Activated T-cell treated with anti-CD3 and anti-CD28 coated beads, Interleukin-2, amount 50 U/mL, for 24 hours (primary cell): ENCODE measurements around the gene POLR2H.

ENCODE experiments used
- DNase-seq: peaks from one replicate; pipeline ENCODE4 v3.0.0-alpha.2; 2020
- H3K27ac Mint-ChIP-seq: 2 replicates; pipeline ENCODE4 v1.8.0; 2020; ENCODE audit warnings: mild to moderate bottlenecking, mixed read lengths
- H3K27me3 Mint-ChIP-seq: 2 replicates; pipeline ENCODE4 v1.8.0; 2020; ENCODE audit warnings: mixed read lengths
- H3K36me3 Mint-ChIP-seq: 2 replicates; pipeline ENCODE4 v1.8.0; 2020; ENCODE audit warnings: low read depth, mixed read lengths
- H3K4me1 Mint-ChIP-seq: 2 replicates; pipeline ENCODE4 v1.8.0; 2020; ENCODE audit warnings: low read depth, mixed read lengths
- H3K4me3 Mint-ChIP-seq: 2 replicates; pipeline ENCODE4 v1.8.0; 2020; ENCODE audit warnings: mild to moderate bottlenecking, moderate library complexity, mixed read lengths
- H3K9me3 Mint-ChIP-seq: 2 replicates; pipeline ENCODE4 v1.8.0; 2020; ENCODE audit warnings: mixed read lengths

Gene POLR2H

DNA sequence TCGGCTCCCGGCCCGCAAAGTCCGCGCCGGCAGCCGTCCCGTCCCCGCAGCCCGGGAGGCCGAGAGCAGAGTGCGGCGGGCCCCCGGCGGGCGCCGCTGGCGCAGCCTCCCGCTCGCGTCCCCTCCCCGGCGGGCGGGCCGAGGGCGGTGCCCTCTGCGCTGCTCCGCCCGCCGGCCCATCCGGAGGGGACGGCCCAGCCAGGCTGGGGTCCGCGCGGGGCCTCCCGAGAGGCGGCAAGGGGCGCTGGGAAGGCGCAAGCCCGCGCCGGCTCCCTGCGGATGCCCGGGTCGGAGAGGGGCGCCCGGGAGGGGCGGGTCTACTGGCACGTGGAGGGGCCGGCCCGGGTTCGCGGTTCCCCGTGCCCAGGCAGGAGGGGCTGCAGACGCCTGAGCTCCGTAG is at the start of gene POLR2H, which contains the start of gene CLCN2:
POLR2H (plus strand) TSS at position 179 of the 400 bp plus-strand sequence. CDS start 1,783 bp downstream, outside the sequence.
CLCN2 (minus strand) TSS at position 74 of the 400 bp plus-strand sequence. CDS start 126 bp downstream, outside the sequence.
- Mint-ChIP-seq H3K27ac (peak within 1 kb of the TSS; percentile 94), H3K9me3 (no peaks in the 10 kb centered on the region), H3K36me3 (peaks cover 42% of the 10 kb centered on the region)

GRCh38 chr3:184314363-184314699 is 47.2 kb upstream of the POLR2H start, which contains the start of gene EIF4G1:
EIF4G1 (plus strand) TSS chr3:184314606; CDS start chr3:184315797, 1,191 bp downstream.
- H3K4me3 Mint-ChIP-seq = peak within 1 kb of the TSS; percentile 88
- H3K9me3 Mint-ChIP-seq = no peaks in the 10 kb centered on the region
- H3K27ac Mint-ChIP-seq = peak within 1 kb of the TSS; percentile 95
- H3K36me3 Mint-ChIP-seq = peaks cover 49% of the 10 kb centered on the region
- H3K4me1 Mint-ChIP-seq = peaks cover 34% of the 10 kb centered on the region
- no peaks in the 10 kb centered on the region for H3K27me3 Mint-ChIP-seq
- peak; percentile 94 for DNase-seq

More for the DNA sequence above, at the start of gene POLR2H, which contains the start of gene CLCN2:
- DNase-seq = no peak
- peak within 1 kb of the TSS; percentile 98 for H3K4me3 Mint-ChIP-seq
- no peaks in the 10 kb centered on the region for H3K27me3 Mint-ChIP-seq
- peaks cover 25% of the 10 kb centered on the region for H3K4me1 Mint-ChIP-seq

- peak; percentile 80 for DNase-seq
- Mint-ChIP-seq H3K4me1 (peaks cover 39% of the 10 kb centered on the region), H3K36me3 (peaks cover 48% of the 10 kb centered on the region), H3K27me3 (no peaks in the 10 kb centered on the region), H3K4me3 (peak overlapping the region; percentile 88), H3K27ac (peak overlapping the region; percentile 95), H3K9me3 (no peaks in the 10 kb centered on the region)
These were observed 46.6 kb upstream of the POLR2H start for GRCh38 chr3:184314700-184315542.

DNA sequence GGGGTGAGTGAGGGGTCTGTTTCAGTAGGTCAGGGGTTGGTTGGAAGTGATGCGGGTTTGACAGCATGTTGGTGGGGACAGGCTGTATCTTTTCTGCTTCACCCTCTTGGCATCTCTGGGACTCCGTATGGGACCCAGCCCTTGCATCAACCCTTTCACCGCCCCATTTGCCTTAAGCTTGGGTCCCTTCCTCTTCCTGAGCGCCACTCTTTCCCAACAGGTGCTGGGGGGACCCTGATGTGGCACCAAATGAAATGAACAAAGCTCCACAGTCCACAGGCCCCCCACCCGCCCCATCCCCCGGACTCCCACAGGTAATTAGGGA is 46.0 kb upstream of the POLR2H start:
- Mint-ChIP-seq H3K27me3 (no peaks in the 10 kb centered on the region), H3K36me3 (peaks cover 50% of the 10 kb centered on the region), H3K4me3 (peak overlapping the region; percentile 88), H3K4me1 (peaks cover 43% of the 10 kb centered on the region), H3K27ac (peak overlapping the region; percentile 95), H3K9me3 (no peaks in the 10 kb centered on the region)
- DNase-seq = no peak

- Mint-ChIP-seq H3K4me1 (peaks cover 48% of the 10 kb centered on the region), H3K36me3 (peaks cover 56% of the 10 kb centered on the region), H3K4me3 (peak overlapping the region; percentile 88), H3K27ac (peak overlapping the region; percentile 95), H3K27me3 (no peaks in the 10 kb centered on the region), H3K9me3 (no peaks in the 10 kb centered on the region)
- no peak for DNase-seq
These were observed 45.4 kb upstream of the POLR2H start for GRCh38 chr3:184315871-184316661.

GRCh38 chr3:184316792-184317191 is 44.7 kb upstream of the POLR2H start:
- H3K4me3 Mint-ChIP-seq = peak overlapping the region; percentile 88
- peak overlapping the region; percentile 95 for H3K27ac Mint-ChIP-seq
- no peaks in the 10 kb centered on the region for H3K27me3 Mint-ChIP-seq
- H3K4me1 Mint-ChIP-seq = peaks cover 53% of the 10 kb centered on the region
- peaks cover 63% of the 10 kb centered on the region for H3K36me3 Mint-ChIP-seq
- DNase-seq = no peak
- H3K9me3 Mint-ChIP-seq = no peaks in the 10 kb centered on the region

DNA sequence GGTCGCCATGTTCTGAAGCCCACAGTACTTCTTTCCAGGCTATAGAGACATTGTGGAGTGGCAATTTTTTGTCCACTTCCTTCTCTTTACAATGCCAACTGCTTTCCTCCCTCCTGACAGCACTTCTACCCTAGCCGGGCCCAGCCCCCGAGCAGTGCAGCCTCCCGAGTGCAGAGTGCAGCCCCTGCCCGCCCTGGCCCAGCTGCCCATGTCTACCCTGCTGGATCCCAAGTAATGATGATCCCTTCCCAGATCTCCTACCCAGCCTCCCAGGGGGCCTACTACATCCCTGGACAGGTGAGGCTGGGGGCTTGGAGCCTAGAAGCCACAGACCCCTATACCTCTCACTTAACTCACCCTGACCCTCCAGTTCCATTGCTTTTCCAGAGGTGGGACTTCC is 44.3 kb upstream of the POLR2H start:
- no peaks in the 10 kb centered on the region for H3K9me3 Mint-ChIP-seq
- H3K27me3 Mint-ChIP-seq = no peaks in the 10 kb centered on the region
- H3K36me3 Mint-ChIP-seq = peaks cover 67% of the 10 kb centered on the region
- peak overlapping the region; percentile 88 for H3K4me3 Mint-ChIP-seq
- DNase-seq = no peak
- H3K27ac Mint-ChIP-seq = peak overlapping the region; percentile 95
- H3K4me1 Mint-ChIP-seq = peaks cover 53% of the 10 kb centered on the region

DNA sequence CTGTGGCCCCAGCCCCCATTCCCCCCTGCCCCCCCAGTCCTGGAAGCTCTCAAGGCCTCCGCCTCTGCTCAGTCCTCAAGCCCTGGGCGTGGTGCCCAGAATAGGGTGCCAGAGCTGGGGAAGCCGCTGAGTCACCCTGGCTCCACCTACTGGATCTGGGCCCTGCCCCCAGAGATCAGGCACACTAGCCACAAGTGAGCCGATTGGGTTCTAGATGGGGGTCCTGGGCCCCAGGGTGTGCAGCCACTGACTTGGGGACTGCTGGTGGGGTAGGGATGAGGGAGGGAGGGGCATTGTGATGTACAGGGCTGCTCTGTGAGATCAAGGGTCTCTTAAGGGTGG is 41.4 kb upstream of the POLR2H start:
- H3K4me1 Mint-ChIP-seq = peaks cover 72% of the 10 kb centered on the region
- peaks cover 96% of the 10 kb centered on the region for H3K36me3 Mint-ChIP-seq
- H3K27me3 Mint-ChIP-seq = no peaks in the 10 kb centered on the region
- no peak overlapping the region for H3K4me3 Mint-ChIP-seq
- peak overlapping the region; percentile 55 for H3K27ac Mint-ChIP-seq
- peak; percentile 69 for DNase-seq
- H3K9me3 Mint-ChIP-seq = no peaks in the 10 kb centered on the region

DNA sequence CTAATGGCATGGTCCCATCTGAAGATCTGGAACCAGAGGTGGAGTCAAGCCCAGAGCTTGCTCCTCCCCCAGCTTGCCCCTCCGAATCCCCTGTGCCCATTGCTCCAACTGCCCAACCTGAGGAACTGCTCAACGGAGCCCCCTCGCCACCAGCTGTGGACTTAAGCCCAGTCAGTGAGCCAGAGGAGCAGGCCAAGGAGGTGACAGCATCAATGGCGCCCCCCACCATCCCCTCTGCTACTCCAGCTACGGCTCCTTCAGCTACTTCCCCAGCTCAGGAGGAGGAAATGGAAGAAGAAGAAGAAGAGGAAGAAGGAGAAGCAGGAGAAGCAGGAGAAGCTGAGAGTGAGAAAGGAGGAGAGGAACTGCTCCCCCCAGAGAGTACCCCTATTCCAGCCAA is 39.8 kb upstream of the POLR2H start:
- no peak for DNase-seq
- peaks cover 78% of the 10 kb centered on the region for H3K4me1 Mint-ChIP-seq
- H3K36me3 Mint-ChIP-seq = peaks cover 97% of the 10 kb centered on the region
- H3K27me3 Mint-ChIP-seq = no peaks in the 10 kb centered on the region
- no peak overlapping the region for H3K4me3 Mint-ChIP-seq
- H3K9me3 Mint-ChIP-seq = no peaks in the 10 kb centered on the region
- H3K27ac Mint-ChIP-seq = peak overlapping the region; percentile 55

GRCh38 chr3:184322731-184323487 is 38.6 kb upstream of the POLR2H start:
- H3K27ac Mint-ChIP-seq = peak overlapping the region; percentile 84
- H3K9me3 Mint-ChIP-seq = no peaks in the 10 kb centered on the region
- no peaks in the 10 kb centered on the region for H3K27me3 Mint-ChIP-seq
- H3K4me1 Mint-ChIP-seq = peaks cover 66% of the 10 kb centered on the region
- H3K36me3 Mint-ChIP-seq = peaks cover 97% of the 10 kb centered on the region
- no peak for DNase-seq
- H3K4me3 Mint-ChIP-seq = no peak overlapping the region

DNA sequence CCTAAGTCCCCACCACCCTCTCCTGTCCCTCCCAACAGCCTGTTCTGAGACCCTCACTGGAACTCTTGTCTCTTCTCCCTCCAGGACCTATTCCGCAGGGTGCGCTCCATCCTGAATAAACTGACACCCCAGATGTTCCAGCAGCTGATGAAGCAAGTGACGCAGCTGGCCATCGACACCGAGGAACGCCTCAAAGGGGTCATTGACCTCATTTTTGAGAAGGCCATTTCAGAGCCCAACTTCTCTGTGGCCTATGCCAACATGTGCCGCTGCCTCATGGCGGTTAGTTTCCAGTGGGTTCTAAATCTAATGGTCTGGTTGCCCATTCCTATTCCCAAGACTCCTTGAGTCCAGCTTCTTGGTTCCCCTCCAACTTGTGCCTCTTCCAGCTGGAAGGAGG is 37.8 kb upstream of the POLR2H start:
- Mint-ChIP-seq H3K36me3 (peaks cover 98% of the 10 kb centered on the region), H3K9me3 (no peaks in the 10 kb centered on the region), H3K4me1 (peaks cover 65% of the 10 kb centered on the region), H3K4me3 (no peak overlapping the region), H3K27me3 (no peaks in the 10 kb centered on the region), H3K27ac (peak overlapping the region; percentile 90)
- DNase-seq = no peak

GRCh38 chr3:184325269-184325668 is 36.2 kb upstream of the POLR2H start:
- H3K36me3 Mint-ChIP-seq = peaks cover 100% of the 10 kb centered on the region

DNA sequence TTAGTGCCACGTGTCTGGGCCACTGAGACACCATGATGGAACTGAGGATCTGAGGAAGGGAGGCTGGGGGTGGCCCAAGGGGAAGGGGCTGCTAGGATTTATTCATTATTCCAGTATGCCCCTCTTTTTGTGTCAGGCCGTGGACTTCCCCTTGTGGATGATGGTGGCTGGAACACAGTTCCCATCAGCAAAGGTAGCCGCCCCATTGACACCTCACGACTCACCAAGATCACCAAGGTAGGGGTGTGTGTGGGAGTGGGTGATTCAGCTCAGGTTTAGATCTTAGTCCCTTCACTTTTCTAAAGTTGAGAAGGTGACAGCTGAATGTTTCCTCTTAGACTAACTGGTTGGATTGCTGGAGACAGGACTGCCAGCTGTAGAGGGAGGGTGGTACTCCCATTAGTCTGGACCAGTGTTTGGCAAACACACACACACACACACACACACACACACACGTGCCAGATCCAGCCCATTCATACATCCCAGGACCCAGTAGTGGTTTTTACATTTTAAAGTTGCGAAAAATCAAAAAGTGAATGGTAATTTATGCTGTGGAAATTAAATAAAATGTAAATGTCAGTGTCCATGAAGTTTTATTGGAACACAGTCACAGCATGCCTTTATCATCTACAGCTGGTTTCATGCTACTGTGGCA is 35.7 kb upstream of the POLR2H start:
- peaks cover 100% of the 10 kb centered on the region for H3K36me3 Mint-ChIP-seq
- DNase-seq = peak; percentile 54
- no peaks in the 10 kb centered on the region for H3K27me3 Mint-ChIP-seq
- H3K9me3 Mint-ChIP-seq = no peaks in the 10 kb centered on the region
- H3K27ac Mint-ChIP-seq = peak overlapping the region; percentile 90
- H3K4me1 Mint-ChIP-seq = peaks cover 60% of the 10 kb centered on the region
- no peak overlapping the region for H3K4me3 Mint-ChIP-seq

More at GRCh38 chr3:184325269-184325668, 36.2 kb upstream of the POLR2H start:
- no peak overlapping the region for H3K4me3 Mint-ChIP-seq
- H3K27me3 Mint-ChIP-seq = no peaks in the 10 kb centered on the region
- H3K9me3 Mint-ChIP-seq = no peaks in the 10 kb centered on the region
- H3K4me1 Mint-ChIP-seq = peaks cover 61% of the 10 kb centered on the region
- peak overlapping the region; percentile 90 for H3K27ac Mint-ChIP-seq
- no peak for DNase-seq

GRCh38 chr3:184327171-184327570 is 34.3 kb upstream of the POLR2H start:
- peak overlapping the region; percentile 85 for H3K27ac Mint-ChIP-seq
- no peaks in the 10 kb centered on the region for H3K27me3 Mint-ChIP-seq
- no peaks in the 10 kb centered on the region for H3K9me3 Mint-ChIP-seq
- peaks cover 66% of the 10 kb centered on the region for H3K4me1 Mint-ChIP-seq
- peaks cover 100% of the 10 kb centered on the region for H3K36me3 Mint-ChIP-seq
- no peak for DNase-seq
- H3K4me3 Mint-ChIP-seq = no peak overlapping the region
